Stomach smooth muscle (tissue), 2 donors: ENCODE measurements around the gene TRIM25.

Experiments used
- H3K27ac ChIP-seq: one replicate; pipeline ENCODE4 v1.7.0; 2013; ENCODE audit warnings: mild to moderate bottlenecking, low read length, inconsistent platforms
- H3K27me3 ChIP-seq, 2 donors: one replicate each; pipeline ENCODE4 v1.7.0; 2013; ENCODE audit warnings: low read length in 2 of 2; ENCODE audit not compliant: insufficient read depth in 2 of 2, control insufficient read depth in 1 of 2
- H3K36me3 ChIP-seq, 2 donors: one replicate each; pipeline ENCODE4 v1.7.0; 2013; ENCODE audit warnings: low read length in 2 of 2; ENCODE audit not compliant: control insufficient read depth in 2 of 2, insufficient read depth in 2 of 2
- H3K4me1 ChIP-seq: one replicate; pipeline ENCODE4 v1.7.0; 2013; ENCODE audit warnings: low read length; ENCODE audit not compliant: control insufficient read depth, insufficient read depth
- H3K4me3 ChIP-seq, 2 donors: one replicate each; pipeline ENCODE4 v1.7.0; 2013; ENCODE audit warnings: low read length in 2 of 2
- H3K9ac ChIP-seq, 2 donors: one replicate each; pipeline ENCODE4 v1.7.0; 2013; ENCODE audit warnings: low read length in 2 of 2, mild to moderate bottlenecking in 1 of 2
- H3K9me3 ChIP-seq, 2 donors: one replicate each; pipeline ENCODE4 v1.7.0; 2013; ENCODE audit warnings: low read length in 2 of 2; ENCODE audit not compliant: control insufficient read depth in 2 of 2
- donor health status: healthy.
- donor health status: Pancreatic carcinoma.

The TRIM25 gene

GRCh38 chr17:56909742-56910508 lies 3.9 kb downstream of the TRIM25 start:
- Histone ChIP-seq H3K9ac (peak overlapping the region in 1 of 2 donors; percentile 13), H3K27ac (no peak overlapping the region)

GRCh38 chr17:56908001-56908542 lies 5.8 kb downstream of the TRIM25 start:
- Histone ChIP-seq H3K9ac (no peak overlapping the region), H3K36me3 (peaks cover 31 to 41% of the 10 kb centered on the region in 2 donors), H3K27me3 (no peaks in the 10 kb centered on the region), H3K9me3 (no peaks in the 10 kb centered on the region), H3K27ac (no peak overlapping the region), H3K4me3 (no peak overlapping the region), H3K4me1 (peaks cover 26% of the 10 kb centered on the region)

More at GRCh38 chr17:56909742-56910508, 3.9 kb downstream of the TRIM25 start:
- Histone ChIP-seq H3K4me1 (peaks cover 30% of the 10 kb centered on the region), H3K27me3 (no peaks in the 10 kb centered on the region), H3K4me3 (peak overlapping the region in 1 of 2 donors; percentile 22), H3K9me3 (no peaks in the 10 kb centered on the region), H3K36me3 (peaks cover 17 to 25% of the 10 kb centered on the region in 2 donors)

DNA sequence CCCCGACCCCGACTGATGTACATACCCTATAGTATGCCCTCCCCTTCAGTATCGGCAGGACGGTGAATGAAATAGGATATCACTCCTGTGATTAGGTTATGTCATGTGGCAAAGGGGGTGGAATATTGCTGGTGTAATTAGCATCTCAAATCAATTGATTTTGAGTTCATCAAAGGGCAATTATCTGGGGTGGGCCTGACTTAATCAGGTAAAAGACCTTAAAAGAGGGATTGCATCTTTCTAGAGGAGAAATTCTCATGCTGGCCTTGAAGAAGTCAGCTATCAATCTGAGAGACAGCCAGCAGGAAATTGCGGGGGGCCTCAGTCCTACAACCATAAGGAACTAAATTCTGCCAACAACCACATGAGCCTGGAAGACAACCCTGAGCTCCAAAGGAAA lies 10.3 kb downstream of the TRIM25 start:
- Histone ChIP-seq H3K27me3 (no peaks in the 10 kb centered on the region), H3K36me3 (peaks cover 64 to 71% of the 10 kb centered on the region in 2 donors), H3K4me1 (peaks cover 6% of the 10 kb centered on the region)

DNA sequence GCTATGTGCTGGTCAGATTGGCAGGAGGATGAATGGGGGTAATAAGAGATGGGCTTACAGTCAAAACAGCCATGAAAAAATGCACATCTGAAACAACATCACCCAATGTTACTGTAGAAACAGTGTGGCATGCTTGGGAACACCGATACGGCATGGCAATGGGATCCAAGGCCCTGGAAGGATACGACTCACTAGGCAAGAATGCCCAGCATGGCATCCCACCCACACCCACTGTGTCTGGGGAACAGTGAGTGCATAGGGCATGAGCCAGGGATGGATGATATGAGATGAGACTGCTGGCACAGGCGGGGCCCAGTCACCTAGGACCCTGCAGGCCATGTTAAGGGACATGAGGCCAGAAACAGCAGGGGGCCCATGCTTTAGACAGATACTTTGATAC lies 11.5 kb downstream of the TRIM25 start:
- no peak overlapping the region for H3K4me3 ChIP-seq
- H3K27ac ChIP-seq: no peak overlapping the region
- H3K9me3 ChIP-seq: no peaks in the 10 kb centered on the region
- peaks cover 2% of the 10 kb centered on the region for H3K4me1 ChIP-seq
- no peak overlapping the region for H3K9ac ChIP-seq
- H3K27me3 ChIP-seq: no peaks in the 10 kb centered on the region
- H3K36me3 ChIP-seq: peaks cover 55 to 61% of the 10 kb centered on the region in 2 donors

More for the DNA sequence above, 10.3 kb downstream of the TRIM25 start:
- H3K9me3 ChIP-seq: no peaks in the 10 kb centered on the region
- no peak overlapping the region for H3K4me3 ChIP-seq
- H3K9ac ChIP-seq: no peak overlapping the region
- no peak overlapping the region for H3K27ac ChIP-seq

DNA sequence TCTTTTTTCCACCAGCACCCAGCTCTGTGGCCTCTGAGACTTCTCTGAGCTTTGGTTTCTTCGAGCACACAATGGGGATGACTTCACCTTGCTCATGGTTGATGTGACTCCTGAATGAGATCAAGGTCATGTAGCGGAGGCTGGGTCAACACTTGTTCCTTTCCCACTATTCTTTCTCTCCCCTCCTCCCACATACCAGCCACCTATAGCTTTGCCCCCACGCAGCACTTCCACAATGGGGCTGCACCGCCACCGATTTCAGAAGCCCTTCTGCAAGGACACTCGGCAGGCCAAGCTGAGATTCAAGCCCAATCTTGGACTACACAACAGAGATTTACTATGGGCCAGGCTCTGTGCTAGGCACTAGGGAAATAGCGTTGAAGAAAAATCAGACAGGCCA lies 14.4 kb downstream of the TRIM25 start:
- H3K27me3 ChIP-seq: no peaks in the 10 kb centered on the region
- no peak overlapping the region for H3K4me3 ChIP-seq
- no peak overlapping the region for H3K27ac ChIP-seq
- H3K9me3 ChIP-seq: no peaks in the 10 kb centered on the region
- no peak overlapping the region for H3K9ac ChIP-seq
- H3K36me3 ChIP-seq: peaks cover 48 to 58% of the 10 kb centered on the region in 2 donors
- H3K4me1 ChIP-seq: peaks cover 2% of the 10 kb centered on the region

GRCh38 chr17:56898874-56899273 lies 15.0 kb downstream of the TRIM25 start:
- H3K9me3 ChIP-seq: no peaks in the 10 kb centered on the region
- H3K36me3 ChIP-seq: peaks cover 43 to 55% of the 10 kb centered on the region in 2 donors
- H3K4me3 ChIP-seq: no peak overlapping the region
- peaks cover 2% of the 10 kb centered on the region for H3K4me1 ChIP-seq
- no peak overlapping the region for H3K9ac ChIP-seq
- H3K27ac ChIP-seq: no peak overlapping the region
- H3K27me3 ChIP-seq: no peaks in the 10 kb centered on the region

DNA sequence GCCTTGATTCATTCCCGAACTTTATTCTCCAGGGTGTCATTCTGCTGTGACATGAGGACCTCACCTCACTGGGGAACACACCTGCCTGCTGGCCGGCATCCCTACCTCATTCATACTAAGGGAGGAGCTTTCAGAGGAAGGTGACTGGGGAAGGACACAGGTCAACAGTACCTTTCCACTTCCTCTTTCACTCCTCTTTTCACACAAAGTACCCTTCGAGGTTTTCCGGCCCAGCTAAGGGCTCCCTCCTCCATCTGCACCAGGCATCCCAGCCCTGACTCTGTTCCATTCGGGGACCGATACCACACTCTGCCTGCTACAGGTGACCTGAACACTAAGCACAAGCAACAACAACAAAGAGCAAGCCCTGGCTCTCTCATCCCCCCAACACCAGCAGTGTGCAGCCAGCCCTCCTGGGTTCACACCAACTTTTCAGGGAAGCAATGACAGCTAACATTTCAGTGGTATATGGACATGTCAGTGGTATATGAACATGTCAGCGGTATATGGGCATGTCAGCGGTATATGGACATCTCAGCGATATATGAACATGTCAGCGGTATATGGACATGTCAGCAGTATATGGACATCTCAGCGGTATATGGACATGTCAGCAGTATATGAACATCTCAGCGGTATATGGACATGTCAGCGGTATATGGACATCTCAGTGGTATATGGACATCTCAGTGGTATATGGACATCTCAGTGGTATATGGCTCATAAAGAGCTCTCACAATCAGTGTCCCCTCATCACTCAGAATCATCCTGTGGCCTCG lies 16.0 kb downstream of the TRIM25 start:
- no peaks in the 10 kb centered on the region for H3K4me1 ChIP-seq
- H3K9ac ChIP-seq: no peak overlapping the region
- no peaks in the 10 kb centered on the region for H3K9me3 ChIP-seq
- H3K27ac ChIP-seq: no peak overlapping the region
- H3K36me3 ChIP-seq: peaks cover 39 to 53% of the 10 kb centered on the region in 2 donors
- H3K27me3 ChIP-seq: no peaks in the 10 kb centered on the region
- no peak overlapping the region for H3K4me3 ChIP-seq

- no peaks in the 10 kb centered on the region for H3K9me3 ChIP-seq
- no peak overlapping the region for H3K9ac ChIP-seq
- H3K4me3 ChIP-seq: no peak overlapping the region
- H3K36me3 ChIP-seq: peaks cover 35 to 54% of the 10 kb centered on the region in 2 donors
- H3K4me1 ChIP-seq: no peaks in the 10 kb centered on the region
- H3K27me3 ChIP-seq: no peaks in the 10 kb centered on the region
- H3K27ac ChIP-seq: no peak overlapping the region
These were observed 16.9 kb downstream of the TRIM25 start for GRCh38 chr17:56896968-56897359.

DNA sequence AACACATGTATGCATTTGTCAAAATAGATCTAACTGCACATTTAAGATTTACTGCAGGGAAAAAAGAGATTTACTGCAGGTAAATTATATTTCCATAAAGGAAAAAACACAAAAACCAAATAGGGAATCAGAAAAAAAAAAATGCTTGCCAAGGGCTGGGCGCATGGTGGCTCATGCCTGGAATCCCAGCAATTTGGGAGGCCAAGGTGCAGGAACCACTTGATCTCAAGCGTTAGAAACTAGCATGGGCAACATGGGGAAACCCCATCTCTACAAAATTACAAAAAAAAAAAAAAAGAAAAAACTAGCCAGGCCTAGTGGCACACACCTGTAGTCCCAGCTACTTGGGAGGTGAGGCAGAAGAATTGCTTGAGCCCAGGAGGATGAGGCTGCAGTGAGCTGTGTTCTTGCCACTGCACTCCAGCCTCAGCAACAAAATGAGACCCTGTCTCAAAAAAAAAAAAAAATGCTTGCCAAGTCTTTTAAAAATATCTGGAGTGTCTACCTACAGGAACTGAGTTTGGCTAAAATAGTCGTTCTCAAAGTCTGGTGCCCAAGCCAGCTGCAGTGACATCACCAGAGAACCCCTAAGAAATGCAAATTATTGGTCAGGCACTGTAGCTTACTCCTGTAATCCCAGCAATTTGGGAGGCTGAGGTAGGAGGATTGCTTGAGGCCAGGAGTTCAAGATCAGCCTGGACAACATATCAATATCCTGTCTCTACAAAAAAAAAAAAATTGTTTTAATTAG lies 17.5 kb downstream of the TRIM25 start:
- peaks cover 30 to 52% of the 10 kb centered on the region in 2 donors for H3K36me3 ChIP-seq
- H3K4me1 ChIP-seq: no peaks in the 10 kb centered on the region
- H3K27ac ChIP-seq: no peak overlapping the region
- H3K9me3 ChIP-seq: no peaks in the 10 kb centered on the region
- no peak overlapping the region for H3K9ac ChIP-seq
- no peak overlapping the region for H3K4me3 ChIP-seq
- H3K27me3 ChIP-seq: no peaks in the 10 kb centered on the region

DNA sequence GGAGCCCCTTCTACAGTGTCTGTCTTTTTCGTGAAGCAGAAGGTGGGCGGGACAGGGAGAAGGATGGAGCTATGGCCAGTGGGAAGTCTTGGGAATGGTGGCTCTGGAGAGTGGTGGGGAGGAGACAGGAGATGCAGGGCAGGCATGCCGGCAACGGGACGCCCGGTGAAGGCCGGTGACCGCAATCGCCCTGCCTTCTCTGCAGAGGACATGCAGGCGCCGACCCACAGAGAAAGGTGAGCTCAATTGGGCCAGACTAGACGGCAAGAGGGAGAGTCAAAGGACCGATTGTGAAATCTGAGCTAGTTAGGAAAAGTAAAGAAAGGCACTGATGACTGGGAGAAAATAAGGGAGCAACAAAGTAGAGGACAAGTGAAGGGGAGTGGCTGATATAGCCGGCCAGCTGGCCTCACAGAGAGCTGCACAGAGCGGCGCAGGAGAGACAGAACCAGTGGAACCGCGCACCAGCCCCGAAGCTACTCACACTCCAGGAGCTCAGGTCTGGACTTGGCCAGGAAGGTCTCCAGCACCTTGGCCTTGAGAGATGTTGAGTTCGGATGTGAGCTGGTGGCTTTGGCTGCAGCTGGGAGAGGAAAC lies 18.9 kb downstream of the TRIM25 start:
- H3K36me3 ChIP-seq: peaks cover 20 to 49% of the 10 kb centered on the region in 2 donors
- H3K27ac ChIP-seq: no peak overlapping the region
- no peaks in the 10 kb centered on the region for H3K9me3 ChIP-seq
- no peak overlapping the region for H3K9ac ChIP-seq
- H3K4me3 ChIP-seq: no peak overlapping the region
- H3K4me1 ChIP-seq: no peaks in the 10 kb centered on the region
- no peaks in the 10 kb centered on the region for H3K27me3 ChIP-seq
